Loucy (cell line): ENCODE measurements around the gene GALNT7.

ENCODE experiments used
- EZH2phosphoT487 ChIP-seq: fragments of 200-600 bp; IDR thresholded peaks from 2 replicates; pipeline ENCODE4 v1.6.1; 2018; ENCODE audit warnings: antibody characterized with exemption, mild to moderate bottlenecking, moderate library complexity, borderline replicate concordance
- TF ChIP-seq, protein P1 (sequence below): fragments of 200-600 bp; sonication (generic); conservative IDR thresholded peaks from 2 replicates; pipeline ENCODE4 v1.5.1; 2014; ENCODE audit warnings: mild to moderate bottlenecking, antibody characterized with exemption, low read length

DNA sequence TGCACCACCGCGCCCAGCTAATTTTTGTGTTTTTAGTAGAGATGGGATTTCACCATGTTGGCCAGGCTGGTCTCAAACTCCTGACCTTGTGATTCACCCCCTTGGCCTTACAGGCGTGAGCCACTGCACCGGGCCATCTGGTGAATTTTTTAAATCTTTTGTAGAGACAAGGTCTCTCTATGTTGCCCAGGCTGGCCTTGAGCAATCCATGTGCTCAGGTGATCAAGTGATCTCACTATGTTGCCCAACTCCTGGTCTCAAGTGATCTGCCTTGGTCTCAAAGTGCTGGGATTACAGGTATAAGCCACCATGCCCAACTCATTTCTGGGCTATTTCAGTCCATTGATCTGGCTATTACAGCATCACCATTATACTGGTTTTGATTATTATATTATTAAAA lies 22.2 kb upstream of the GALNT7 start:
- TF ChIP-seq, protein P1, sequence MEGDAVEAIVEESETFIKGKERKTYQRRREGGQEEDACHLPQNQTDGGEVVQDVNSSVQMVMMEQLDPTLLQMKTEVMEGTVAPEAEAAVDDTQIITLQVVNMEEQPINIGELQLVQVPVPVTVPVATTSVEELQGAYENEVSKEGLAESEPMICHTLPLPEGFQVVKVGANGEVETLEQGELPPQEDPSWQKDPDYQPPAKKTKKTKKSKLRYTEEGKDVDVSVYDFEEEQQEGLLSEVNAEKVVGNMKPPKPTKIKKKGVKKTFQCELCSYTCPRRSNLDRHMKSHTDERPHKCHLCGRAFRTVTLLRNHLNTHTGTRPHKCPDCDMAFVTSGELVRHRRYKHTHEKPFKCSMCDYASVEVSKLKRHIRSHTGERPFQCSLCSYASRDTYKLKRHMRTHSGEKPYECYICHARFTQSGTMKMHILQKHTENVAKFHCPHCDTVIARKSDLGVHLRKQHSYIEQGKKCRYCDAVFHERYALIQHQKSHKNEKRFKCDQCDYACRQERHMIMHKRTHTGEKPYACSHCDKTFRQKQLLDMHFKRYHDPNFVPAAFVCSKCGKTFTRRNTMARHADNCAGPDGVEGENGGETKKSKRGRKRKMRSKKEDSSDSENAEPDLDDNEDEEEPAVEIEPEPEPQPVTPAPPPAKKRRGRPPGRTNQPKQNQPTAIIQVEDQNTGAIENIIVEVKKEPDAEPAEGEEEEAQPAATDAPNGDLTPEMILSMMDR, result no peak
- TF ChIP-seq EZH2phosphoT487, result no peak
